ENCODE data around the gene ANP32D.
A peak's percentile ranks its signal among the peaks of the same experiment; 100 is the strongest.
"Not testable (repeated sequence)": the region's sequence is repeated elsewhere in the genome, so short reads cannot be mapped to it uniquely, and the experiment has no call there.

ANP32D gene

DNA sequence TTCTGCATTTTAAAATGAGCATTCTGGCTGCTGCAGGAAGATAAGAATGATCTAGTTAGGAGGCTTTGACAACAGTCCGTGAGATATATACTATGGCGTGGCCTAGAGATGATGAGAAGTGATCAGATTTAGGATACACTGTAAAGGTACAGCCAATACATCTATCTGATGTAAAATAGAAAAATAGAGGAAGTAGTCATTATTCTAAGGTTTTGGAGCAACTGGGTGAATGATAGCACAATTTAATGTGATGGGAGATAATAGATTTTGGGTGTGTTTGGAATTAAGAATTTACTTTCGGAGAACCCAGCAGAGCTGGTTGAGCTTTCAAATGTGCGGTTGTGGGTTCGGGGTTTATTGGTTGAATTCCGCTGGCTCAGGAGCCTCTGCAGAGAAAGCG, at the start of gene ANP32D:
ANP32D (plus strand) TSS at position 301 of the 400 bp plus-strand sequence. CDS start 106 bp downstream, outside the sequence.
- DNase-seq = no peak

GRCh38 chr12:48423171-48423570, 49.2 kb upstream of the ANP32D start:
- no peak for DNase-seq

DNA sequence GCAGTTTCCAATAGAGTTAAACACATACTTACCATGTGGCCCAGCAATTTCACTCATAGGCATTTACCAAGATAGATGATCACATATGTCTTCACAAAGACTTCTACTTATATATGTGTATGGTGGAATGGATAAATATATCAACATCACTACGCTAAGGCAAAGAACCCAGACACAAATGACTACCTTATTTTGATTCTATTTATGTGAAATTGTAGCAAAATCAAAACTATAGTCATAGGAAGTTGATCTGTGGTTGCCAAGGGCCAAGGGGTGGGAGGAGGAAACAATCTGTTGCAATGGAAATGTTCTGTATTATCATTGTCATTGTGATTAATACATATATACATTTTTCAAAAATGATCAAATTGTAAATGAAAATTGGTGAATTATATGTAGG, 47.7 kb upstream of the ANP32D start:
- DNase-seq = no peak

DNA sequence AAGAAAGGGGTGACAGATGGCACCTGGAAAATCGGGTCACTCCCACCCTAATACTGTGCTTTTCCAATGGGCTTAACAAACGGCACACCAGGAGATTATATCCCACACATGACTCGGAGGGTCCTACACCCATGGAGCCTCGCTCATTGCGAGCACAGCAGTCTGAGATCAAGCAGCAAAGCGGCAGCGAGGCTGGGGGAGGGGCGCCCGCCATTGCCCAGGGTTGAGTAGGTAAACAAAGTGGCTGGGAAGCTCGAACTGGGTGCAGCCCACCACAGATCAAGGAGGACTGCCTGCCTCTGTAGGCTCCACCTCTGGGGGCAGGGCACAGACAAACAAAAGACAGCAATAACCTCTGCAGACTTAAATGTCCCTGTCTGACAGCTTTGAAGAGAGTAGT, 38.3 kb upstream of the ANP32D start:
- not testable (repeated sequence) for DNase-seq

DNA sequence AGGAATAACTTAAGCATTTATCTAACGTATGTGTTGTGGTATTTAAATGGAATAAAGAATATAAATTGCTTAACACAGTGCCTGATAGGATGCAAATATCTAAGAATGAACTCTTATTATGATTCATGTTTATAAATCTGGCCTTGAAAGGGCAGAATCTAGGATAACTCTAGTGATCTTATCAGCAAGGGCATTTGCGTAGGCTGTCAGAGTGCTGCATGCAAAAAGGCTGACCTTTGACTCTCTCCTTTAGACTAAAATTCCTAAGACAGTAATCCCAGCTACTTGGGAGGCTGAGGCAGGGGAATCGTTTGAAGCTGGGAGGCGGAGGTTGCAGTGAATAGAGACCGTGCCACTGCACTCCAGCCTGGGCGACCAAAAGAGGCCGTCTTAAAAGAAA, 31.3 kb upstream of the ANP32D start:
- DNase-seq = no peak

DNA sequence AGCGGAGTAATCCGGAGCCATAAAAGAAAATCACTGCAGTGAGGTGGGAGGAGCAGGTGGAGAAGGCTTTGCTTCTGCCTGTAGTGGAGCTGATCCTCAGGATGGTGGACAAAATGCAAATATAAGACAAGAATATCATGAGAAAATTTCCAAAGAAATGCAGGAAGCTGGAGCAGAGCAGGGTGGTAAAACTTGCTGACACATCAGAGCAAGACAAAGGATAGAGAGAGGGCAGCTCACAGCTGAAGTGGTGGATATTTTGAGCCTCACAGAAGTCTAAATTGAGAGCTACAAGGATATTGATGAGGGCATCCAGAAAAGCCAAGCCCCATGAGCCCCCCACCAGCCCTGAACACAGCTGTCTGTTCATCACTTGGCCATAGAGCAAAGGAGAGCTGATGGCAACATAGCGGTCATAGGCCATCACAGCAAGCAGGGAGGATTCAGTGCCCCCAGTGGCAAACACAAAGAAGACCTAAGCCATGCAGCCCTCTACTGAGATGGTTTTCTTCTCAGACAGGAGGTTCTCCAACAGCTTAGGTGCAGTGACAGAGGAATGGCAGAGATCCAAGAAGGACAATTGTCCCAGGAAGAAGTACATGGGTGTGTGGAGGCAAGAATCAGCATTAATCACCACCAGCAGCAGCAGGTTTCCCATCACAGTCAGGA, 30.0 kb upstream of the ANP32D start:
- no peak for DNase-seq

DNA sequence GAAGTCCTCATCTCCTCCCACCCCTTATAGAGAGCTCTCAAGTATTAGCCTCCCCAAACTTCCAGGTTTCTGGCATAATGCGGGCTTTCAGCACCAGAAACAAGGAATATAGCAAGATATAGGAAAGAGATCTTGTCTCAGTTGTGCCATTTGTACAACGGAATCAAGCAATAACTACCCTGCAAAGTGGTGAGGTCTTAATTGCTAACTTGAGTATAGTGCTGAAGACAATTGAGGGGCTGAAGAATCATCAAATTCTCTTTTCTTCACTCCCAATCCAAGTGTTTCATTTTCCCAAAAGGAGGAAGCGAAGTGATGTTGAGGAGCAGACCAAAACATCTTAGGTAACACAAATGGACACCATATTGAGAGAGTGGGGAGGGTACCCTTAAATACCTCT, 26.8 kb upstream of the ANP32D start:
- DNase-seq = no peak

DNA sequence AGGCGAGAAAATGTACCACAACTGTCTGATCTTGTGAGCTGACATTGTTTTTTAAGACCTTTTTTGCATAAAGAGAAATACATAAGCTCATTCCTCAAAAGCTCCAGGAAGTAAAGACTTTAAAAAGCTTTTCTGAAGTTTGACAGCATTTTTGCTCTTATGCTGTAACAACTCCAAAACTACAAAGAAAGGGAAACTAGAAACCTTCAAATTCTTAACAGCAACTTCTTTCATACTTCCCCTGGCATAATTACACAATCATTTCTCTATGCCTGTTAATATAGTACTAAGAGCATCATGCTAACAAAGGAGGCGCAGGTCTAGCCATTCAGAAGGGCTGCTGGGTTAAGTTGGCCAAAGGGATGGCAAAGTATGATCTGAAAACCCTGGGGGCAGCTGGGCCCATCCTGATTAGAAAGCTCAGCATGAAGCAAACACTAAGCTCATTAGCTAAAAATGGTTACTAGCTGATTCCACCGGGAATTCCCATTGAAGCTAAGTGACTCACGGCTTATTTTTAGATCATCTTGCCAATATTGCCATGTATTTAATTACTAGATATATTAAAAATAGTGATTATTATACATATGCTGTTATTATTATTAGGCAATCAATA, 26.1 kb upstream of the ANP32D start:
- DNase-seq = no peak

DNA sequence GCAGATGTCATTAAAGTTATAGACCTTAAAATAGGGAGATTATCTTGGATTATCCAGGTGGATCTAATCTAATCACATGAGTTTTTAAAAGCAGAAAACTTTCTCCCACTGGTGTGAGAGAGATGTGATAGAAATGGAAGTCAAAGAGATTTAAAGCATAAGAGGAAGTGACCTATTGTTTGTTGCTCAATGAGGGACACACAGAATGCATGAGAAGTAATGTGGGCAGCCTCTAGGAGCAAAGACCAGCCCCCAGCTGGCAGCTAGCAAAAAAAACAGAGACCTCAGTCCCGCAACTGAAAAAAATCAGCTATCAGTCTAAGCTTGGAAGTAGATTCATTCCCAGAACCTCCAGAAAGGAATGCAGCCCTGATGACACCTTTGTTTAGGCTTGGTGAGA, 24.6 kb upstream of the ANP32D start:
- no peak for DNase-seq

DNA sequence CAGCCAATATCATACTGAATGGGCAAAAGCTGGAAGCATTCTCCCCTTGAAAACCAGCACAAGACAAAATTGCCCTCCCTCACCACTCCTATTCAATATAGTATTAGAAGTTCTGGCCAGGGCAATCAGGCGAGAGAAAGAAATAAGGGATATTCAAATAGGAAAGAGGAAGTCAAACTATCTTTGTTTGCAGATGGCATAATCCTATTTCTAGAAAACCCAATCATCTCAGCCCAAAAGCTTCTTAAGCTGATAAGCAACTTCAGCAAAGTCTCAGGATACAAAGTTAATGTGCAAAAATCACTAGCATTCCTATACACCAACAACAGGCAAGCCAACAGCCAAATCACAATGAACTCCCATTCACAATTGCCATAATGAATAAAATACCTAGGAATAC, 21.0 kb upstream of the ANP32D start:
- no peak for DNase-seq

DNA sequence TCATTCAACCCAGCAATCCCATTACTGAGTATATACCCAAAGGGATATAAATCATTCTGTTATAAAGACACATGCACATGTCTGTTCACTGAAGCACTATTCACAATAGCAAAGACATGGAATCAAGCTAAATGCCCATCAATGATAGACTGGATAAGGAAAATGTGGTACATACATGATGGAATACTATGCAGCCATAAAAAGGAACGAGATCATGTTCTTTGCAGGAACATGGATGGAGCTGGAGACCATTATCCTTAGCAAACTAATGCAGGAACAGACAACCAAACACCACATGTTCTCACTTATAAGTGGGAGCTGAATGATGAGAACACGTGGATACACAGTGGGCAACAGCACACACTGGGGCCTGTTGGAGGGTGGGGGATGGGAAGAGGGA, 19.4 kb upstream of the ANP32D start:
- DNase-seq = not testable (repeated sequence)

DNA sequence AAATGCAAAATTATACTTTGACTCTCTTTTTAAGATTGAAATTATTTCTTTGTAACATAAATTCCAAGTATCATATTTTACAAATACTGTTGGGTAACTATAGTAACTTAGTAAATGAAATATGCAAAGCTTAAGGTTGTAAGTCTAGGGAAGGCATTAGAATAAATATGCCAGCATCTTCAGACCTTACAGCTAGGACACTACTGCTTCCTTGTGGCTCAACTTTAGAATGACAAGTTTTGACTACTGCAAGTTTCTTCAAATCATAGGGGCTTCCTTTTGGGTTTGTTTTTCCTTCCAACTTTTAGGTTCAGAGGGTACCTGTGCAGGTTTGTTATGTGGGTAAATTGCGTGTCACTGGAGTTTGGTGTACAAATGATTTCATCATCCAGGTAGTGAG, 17.7 kb upstream of the ANP32D start:
- DNase-seq = no peak

DNA sequence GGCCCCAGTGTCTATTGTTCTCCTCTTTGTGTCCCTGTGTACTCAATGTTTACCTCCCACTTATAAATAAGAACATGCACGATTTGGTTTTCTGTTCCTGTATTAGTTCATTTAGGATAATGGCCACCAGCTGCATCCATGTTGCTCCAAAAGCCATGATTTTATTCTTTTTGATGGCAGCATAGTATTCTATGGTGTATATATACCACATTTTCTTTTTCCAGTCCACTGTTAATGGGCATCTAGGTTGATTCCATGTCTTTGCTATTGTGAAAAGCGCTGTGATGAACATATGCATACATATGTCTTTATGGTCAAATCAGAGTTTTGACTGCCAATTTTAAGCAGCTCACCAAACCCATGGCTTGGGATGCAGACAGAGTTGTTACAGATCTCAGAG, 17.2 kb upstream of the ANP32D start:
- DNase-seq = no peak

DNA sequence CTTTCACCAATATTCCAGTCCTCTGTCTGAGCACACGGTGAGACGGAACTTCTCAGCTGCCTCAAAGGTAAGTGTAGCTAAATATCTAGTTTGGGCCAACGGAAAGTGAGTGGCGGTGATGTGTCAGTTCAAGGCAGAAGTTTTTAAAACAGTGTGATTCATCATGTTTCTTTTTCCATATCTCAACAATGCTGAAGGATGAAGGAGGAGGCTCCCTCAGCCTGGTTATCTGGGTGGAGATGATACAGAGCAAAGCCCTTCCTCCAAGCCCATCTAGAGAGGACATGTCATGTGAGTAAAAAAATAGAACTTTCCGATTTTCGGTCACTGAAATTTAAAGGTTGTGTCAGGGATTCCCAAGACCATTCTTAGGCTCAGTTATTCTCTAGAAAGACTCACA, 13.1 kb upstream of the ANP32D start:
- DNase-seq = no peak

GRCh38 chr12:48469027-48469426, 3.3 kb upstream of the ANP32D start:
- not testable (repeated sequence) for DNase-seq

GRCh38 chr12:48473061-48473460, 702 bp downstream of the ANP32D start:
- no peak for DNase-seq

DNA sequence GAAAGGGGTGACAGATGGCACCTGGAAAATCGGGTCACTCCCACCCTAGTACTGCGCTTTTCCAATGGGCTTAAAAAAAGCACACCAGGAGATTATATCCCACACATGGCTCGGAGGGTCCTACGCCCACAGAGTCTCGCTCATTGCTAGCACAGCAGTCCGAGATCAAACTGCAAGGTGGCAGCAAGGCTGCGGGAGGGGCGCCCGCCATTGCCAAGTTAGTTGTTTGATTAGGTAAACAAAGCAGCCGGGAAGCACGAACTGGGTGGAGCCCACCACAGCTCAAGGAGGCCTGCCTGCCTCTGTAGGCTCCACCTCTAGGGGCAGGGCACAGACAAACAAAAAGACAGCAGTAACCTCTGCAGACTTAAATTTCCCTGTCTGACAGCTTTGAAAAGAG, 2.1 kb downstream of the ANP32D start:
- not testable (repeated sequence) for DNase-seq

DNA sequence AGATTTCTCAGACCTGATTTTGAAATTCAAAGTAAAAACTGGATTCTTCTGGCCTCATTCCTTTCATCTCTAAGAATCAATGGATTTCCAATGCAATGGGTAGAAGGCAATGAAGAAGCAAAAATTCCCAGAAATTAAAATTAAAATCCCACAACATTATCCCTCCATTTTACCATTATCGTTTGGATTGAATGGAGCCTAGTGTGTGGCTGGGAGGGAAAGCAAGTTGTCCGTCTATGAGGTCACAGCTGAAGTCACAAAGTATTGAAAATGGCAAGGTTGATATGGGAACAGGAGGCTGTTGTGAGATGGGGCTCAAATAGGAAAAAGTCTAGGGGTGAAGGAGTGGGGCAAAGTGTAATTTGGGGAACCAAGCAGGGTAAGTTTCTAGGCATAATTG, 9.8 kb downstream of the ANP32D start, which contains the start of gene C12orf54:
C12orf54 (plus strand) TSS at position 301 of the 400 bp plus-strand sequence. CDS start 799 bp downstream, outside the sequence.
- DNase-seq = no peak

DNA sequence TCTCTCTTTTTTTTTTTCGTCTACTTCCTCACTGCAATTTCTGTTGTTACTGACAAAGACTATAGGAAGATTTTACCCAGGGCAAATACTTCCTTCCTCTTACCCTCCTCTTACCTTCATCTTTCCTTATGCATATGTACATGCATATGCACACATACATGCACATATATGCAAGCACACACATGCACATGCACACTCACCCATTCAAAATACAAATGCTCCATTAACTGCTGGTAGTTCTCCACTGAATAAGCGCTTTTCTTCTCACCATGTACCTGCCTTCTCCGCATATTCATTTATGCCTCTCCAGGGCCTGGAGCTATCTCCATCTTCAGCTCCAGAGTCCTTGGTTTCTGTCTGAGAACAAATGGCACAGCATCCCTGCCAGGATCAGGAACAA, 10.6 kb downstream of the ANP32D start:
- no peak for DNase-seq

DNA sequence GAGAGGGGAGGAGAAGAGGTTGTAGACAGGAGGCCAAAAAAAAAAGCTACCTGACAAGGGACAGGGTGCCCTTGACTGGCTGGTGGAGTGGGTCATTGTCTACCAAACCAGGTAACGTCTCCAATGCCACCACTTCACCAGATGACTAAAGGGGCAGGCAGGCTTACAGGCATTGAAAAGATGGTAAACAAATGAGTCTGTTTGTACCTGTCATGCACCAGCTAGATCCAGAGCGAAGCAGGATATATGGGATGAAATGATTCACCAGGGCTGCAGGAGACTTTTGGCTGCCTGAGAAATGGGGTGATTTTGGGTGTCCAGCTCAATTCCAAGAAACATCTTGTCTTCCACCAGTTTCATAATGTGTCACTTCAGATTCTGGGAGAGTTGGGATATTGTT, 13.9 kb downstream of the ANP32D start:
- DNase-seq = no peak

GRCh38 chr12:48486679-48487078, 14.3 kb downstream of the ANP32D start:
- no peak for DNase-seq

- DNase-seq = peak; percentile 35
Observed at GRCh38 chr12:48489012-48489411, 16.7 kb downstream of the ANP32D start.

DNA sequence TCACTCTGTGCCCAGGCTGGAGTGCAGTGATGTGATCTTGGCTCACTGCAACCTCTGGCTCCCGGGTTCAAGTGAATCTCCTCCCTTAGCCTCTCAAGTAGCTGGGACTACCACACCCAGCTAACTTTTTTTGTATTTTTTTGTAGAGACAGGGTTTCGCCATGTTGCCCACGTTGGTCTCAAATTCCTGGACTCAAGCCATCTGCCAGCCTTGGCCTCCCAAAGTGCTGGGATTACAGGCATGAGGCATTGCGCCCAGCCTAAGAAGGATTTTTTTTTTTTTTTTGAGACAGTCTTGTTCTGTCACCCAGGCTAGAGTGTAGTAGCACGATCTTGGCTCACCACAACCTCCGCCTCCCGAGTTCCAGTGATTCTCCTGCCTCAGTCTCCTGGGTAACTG, 17.1 kb downstream of the ANP32D start:
- DNase-seq = not testable (repeated sequence)

GRCh38 chr12:48500281-48500680, 27.9 kb downstream of the ANP32D start:
- DNase-seq = not testable (repeated sequence)

GRCh38 chr12:48506836-48507235, 34.5 kb downstream of the ANP32D start:
- not testable (repeated sequence) for DNase-seq
